Bone marrow (tissue), 2 donors: ENCODE measurements around the gene ABLIM2.

ENCODE experiments used
- DNase-seq, 2 donors: peaks; one replicate each; lab custom pipeline; 2025; lab: John Stamatoyannopoulos, UW

Gene ABLIM2

DNA sequence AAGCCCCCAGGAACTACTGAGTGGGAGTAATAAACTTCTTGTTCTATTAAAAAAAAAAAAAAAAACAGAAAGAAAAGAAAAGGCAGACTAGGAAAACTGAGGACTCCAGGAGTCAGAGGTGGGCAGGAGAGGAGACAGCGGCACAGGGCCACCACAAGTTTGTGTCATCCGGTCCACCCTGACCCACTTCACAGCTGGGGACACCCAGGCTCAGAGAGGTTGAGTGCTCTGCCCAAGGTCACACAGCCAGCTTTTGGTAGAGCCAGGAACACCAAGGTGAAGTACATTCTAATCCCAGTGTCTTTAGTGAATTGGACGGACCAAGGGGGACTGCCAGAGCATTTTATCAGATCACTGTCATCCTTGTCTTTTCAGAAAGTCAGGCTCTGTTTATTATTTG lies 16.4 kb upstream of the ABLIM2 start:
- DNase-seq = no peak

- no peak for DNase-seq
These were observed 15.1 kb upstream of the ABLIM2 start for GRCh38 chr4:8173492-8174242.

GRCh38 chr4:8171984-8172924 lies 13.6 kb upstream of the ABLIM2 start:
- DNase-seq = no peak

DNA sequence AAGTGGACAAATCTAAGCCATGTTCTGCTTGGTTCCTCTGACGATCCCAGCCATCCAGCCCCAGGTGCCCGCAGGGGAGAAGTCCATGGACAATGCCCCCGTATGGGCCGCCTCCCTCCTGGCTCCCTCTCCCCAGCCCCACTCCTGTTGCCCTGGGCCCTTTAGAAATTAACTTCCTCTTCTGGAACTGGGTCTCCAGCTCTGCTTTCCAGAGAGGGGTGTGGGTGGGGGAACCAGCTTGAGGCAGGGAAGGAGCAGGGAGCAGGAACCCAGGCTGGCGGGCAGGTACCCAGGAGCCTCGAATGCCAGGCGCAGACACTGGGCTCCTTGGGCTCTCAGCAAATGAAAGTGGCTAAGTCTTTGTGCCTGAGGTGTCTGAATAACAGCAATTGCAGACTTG lies 12.7 kb upstream of the ABLIM2 start:
- no peak for DNase-seq

DNA sequence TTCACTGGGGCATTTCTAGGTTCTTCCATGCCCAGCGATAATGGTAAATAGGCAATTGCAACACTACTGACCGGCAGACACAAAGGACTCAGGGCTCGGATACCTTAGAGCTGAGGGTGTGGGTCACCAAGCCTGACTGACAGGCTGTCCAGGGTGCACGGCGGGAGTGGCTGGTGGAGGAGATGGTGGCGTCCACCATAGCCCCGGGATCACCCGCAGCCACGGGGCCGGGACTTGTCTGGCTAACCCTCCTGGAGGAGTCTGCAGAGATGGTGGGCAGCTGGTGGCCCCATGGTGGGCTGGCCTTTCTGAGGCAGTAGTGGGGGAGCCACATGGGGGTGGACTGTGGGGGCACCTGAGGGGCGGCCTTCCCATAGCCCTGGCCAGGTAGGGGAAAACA lies 11.7 kb upstream of the ABLIM2 start:
- DNase-seq = no peak

DNA sequence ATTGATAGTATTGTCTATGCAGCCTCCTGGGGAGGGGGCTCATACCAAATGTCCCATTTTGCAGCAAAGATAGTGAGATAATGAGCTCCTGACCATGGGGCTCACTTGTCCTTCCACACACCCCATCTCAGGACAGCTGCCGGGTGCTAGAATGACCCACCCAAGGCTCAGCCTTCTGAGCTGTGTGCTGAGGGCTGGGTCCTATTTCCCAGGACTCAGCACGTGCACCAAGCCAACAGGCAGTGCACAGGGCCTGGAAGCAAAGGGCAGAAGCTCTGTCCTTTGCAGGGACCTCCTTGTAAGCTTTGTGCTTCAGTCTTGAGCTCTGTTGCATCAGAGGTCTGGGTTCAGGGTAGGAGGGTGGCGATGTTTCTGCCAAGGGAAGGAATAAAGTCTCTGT lies 11.2 kb upstream of the ABLIM2 start:
- DNase-seq = no peak

- no peak for DNase-seq
These were observed 10.4 kb upstream of the ABLIM2 start for GRCh38 chr4:8168832-8169598.

- no peak for DNase-seq
These were observed 9.6 kb upstream of the ABLIM2 start for GRCh38 chr4:8168232-8168631.

GRCh38 chr4:8167815-8168214 lies 9.2 kb upstream of the ABLIM2 start:
- DNase-seq = peak in 1 of 2 donors; percentile 8

DNA sequence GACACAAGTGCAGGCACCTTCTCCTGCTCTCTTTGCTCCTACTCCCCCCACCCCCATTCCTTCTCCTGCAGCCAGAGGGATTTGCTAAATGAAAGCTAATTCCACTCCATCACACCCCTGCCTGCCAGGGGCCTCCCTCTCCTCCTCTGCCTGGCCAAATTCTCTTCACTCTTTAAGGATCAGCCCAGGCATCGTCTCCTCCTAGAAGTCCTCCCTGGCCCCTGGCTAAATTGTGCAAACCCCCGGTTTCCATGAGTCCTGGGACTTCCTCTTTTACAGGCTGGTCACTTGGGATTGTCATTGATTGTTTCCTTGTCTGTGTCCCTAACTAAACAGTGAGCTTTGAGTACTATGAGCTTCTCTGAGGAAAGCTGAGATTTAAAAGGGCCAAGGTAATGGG lies 8.7 kb upstream of the ABLIM2 start:
- no peak for DNase-seq

DNA sequence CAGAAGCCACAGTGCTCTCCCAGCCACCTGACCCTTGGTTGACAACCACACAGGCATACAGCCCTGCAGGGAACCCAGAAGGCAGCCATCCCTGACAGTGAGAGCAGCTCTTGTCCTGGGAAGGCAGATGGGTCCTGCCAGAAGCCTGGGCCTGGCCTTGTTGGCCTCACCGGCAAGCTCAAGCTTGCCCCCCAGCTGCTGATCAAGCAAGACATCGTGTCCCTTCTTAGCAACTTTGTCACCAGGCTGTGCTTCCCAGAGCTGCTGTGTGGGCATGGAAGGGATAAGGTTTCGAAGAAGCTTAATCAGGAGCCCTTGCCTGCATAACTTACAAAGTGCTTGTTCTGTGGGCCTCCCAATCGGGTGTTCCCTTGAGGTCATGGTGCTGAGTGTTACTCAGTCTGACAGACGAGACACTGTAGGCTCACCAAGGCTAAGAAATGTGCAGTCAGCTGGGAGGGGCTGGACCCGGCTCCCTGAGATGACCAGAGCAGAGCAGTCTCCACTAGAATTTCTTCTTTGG lies 6.8 kb upstream of the ABLIM2 start:
- no peak for DNase-seq

- DNase-seq = no peak
These were observed 6.1 kb upstream of the ABLIM2 start for GRCh38 chr4:8164687-8165086.

DNA sequence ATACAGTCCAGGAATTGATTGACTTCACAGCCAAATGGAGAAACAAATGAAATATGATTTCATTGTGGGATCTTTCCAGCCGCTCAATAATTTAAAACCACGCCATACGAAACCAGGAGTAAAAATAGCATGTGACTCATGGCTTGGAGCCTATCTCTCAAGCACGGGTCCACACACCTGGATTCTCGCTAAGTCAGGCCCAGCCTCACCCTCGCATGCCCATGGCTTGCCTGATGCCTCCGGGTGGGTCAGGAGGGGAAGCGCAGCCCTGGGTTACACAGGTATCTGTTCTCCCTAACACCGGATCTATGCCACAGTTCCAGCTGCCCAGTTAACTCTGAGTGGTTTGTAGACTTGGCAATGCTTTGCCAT lies 5.6 kb upstream of the ABLIM2 start:
- DNase-seq = no peak

DNA sequence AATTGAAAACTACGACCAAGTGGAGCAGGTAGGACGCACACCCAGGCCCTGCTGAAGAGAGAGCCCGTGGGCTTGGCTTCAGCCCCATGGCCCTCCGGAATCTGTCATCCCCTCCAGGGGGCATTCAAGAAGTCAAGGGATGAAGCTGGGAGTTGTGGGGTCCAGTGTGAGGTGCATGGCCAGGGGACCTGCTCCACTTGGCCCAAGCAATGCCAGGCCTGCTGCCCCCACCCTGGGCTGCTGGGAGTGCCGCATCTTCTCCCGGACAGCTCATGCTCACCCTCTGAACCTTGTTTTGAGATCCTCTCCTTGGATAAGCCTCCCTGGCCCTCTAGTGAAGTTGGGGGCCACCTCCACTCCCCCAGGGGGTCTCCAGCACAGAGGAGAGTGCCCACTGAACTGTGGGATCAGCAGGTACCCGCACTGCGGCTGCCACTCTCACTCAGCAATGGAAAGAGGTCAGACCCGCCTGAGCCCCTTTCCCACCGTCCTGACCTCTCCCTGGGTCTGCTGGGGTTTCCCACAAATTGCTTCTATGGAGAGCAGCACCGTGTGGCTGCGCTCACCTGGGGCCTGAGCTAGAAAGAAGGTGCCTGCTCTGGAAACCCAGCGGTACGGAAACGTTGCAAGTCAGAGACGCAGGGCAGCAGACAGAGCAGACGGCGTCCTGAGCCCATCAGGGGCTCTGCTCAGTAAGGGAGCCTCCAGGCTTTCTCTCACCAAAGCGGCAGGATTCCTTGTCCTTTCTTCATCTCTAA lies 5.0 kb upstream of the ABLIM2 start:
- no peak for DNase-seq

DNA sequence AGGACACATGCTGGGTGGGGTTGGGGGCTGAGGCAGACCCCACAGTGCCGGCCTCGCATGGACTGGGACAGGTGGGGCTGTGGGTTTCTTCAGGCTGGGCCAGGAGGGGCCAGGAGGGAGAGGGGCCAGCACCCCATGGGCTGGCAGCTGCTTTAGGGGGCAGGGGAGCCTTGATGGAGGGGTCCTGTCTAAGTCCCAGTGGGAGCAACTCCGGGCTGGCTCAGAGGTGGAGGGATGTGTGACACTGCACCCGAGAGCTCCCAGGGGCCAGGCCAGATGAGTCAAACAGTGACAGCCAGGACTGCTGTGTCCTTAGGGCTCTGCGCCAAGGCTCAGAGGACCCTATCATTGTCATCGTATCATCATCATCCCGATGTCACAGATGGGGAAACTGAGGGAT lies 4.4 kb upstream of the ABLIM2 start:
- no peak for DNase-seq

DNA sequence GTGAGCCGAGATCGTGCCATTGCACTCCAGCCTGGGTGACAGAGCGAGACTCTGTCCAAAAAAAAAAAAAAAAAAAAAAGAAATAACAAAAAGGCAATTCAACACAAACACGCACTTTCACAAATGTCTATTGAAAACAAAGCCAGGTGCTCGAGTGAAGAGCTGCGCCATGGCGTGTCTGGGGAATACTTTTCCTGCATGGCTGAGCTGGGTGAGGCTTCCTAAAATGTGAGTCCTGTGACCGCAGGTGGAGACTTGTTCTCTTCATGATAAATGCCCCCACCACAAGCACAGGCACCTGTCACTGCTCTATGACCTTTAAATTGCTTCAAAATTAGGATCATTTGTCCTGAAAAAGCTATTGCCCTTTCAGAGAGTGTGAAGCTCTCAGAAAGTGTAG lies 4.0 kb upstream of the ABLIM2 start:
- no peak for DNase-seq

DNA sequence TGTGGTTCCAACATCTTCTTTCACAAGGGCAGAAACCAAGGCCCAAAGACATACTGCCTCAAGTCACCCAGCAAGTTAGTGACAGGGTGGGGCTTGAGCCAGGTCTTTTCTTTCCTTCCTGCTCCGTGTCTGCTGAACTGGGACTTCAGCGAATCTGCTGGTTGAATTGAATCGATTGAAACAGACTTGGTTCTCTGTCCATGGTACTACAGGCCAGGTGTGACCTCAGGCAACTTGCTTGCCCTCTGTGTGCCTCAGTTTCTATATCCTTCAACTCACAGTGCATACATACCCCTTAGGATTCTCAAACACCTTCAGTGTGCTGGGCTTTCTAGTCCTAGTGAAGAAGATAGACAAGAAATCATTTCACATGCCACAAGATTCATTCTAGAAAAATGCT lies 2.0 kb upstream of the ABLIM2 start:
- DNase-seq = no peak

DNA sequence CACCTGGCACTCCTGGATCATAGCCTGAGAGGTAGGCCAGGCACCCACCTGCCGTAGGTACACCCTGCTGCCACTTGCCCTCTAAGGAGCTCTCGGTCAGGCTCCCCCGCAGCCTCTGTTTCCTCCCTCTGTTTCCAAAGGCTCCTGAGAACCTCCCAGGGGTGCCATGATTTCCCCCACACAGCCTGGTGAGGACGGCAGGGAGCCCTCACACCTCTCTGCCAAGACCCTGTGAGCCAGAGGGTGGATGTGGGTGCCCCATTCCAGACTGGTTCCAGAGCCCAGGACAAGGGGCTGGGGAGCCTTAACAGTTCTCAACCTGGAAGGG lies 1.6 kb upstream of the ABLIM2 start:
- DNase-seq = no peak

GRCh38 chr4:8159537-8160232 lies 1.1 kb upstream of the ABLIM2 start:
- DNase-seq = no peak

DNA sequence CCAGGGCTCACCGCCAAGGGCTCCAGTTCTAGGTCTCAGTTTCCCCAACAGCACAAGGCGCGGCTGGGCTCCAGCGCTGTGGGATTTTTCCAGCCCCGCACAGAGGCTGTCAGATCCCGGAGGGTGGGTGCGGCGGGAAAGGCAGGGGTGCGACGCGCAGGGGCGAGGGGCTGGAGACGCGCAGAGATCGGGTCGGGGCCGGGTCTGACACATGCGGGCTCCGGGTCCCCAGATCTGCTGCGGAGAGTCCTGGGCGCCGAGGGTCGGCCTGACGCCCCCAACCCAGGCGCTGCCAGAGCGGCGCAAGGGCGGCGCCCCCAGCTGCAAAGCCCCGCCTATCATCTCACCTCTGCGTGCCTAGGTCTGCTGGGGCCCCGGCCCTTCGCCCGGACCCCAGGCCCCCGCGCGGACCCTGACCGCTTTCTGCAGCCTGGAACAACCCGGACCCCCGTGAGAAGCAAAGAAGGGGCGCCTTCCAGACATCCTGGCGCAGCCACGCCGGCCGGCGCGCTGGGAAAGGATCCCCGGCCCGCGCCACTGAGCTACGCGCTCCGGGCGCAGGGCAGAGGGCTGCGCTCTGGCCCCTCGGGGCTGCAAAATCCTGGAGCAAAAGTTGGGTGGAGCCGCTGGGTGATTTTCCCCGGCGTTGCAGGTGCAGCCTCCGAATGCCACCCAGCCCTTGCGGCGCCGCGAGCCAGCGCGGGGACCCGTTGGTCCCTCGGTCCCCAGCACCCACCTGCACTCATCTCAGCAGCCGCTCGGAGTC lies 486 bp downstream of the ABLIM2 start:
- DNase-seq = no peak
